GM23338 (cell line): Measurements from ENCODE around the gene MYOZ1. TPM values are rescaled to one million over a fixed set of nuclear protein-coding genes. Genes with fewer than 3 reads are reported as not detected.

Experiments
- EZH2phosphoT487 ChIP-seq: fragments of 200-600 bp; sonication (generic); IDR thresholded peaks from one replicate; pipeline ENCODE4 v1.8.1; 2018; ENCODE audit warnings: antibody characterized with exemption; ENCODE audit not compliant: unreplicated experiment
- POLR2AphosphoS5 ChIP-seq: IDR thresholded peaks from 2 replicates; pipeline ENCODE4 v1.6.1; 2016; ENCODE audit warnings: antibody characterized with exemption, low read depth
- STAT1 ChIP-seq: IDR thresholded peaks from one replicate; pipeline ENCODE4 v1.6.1; 2016; ENCODE audit warnings: antibody characterized with exemption; ENCODE audit not compliant: unreplicated experiment
- ZNF114 ChIP-seq: fragments of 250-450 bp; sonication (Bioruptor Pico); IDR thresholded peaks from 2 replicates; pipeline ENCODE4 v1.5.0; 2020; ENCODE audit warnings: mild to moderate bottlenecking, moderate library complexity
- ZNF331 ChIP-seq: fragments of 250-450 bp; sonication (Bioruptor Pico); IDR thresholded peaks from 2 replicates; pipeline ENCODE4 v1.5.0; 2020; ENCODE audit warnings: low read depth, mild to moderate bottlenecking, moderate library complexity
- polyA plus RNA-seq: library from polyadenylated mRNA; unstranded; fragments of >200 nt; fragmentation: Nextera tagmentation; extraction: Ambion mirVana; gene quantifications from 2 replicates; pipeline ENCODE4 v1.2.1, GENCODE V29; 2016
- total RNA-seq: library from RNA; depleted of rRNA; stranded (reverse); fragments of >200 nt; shearing (Covaris generic); gene quantifications from 2 replicates; pipeline ENCODE4 v1.2.3, GENCODE V29; 2014
- TF ChIP-seq, protein P1 (sequence below): fragments of 250-450 bp; sonication (Bioruptor Pico); IDR thresholded peaks from 2 replicates; pipeline ENCODE4 v1.5.0; 2020; ENCODE audit warnings: mild to moderate bottlenecking, moderate library complexity
- TF ChIP-seq, protein P2 (sequence below): IDR thresholded peaks from one replicate; pipeline ENCODE4 v1.6.1; 2018; ENCODE audit warnings: antibody characterized with exemption; ENCODE audit not compliant: unreplicated experiment

Gene MYOZ1
- total and polyA plus RNA-seq, 2 experiments from 2014 or later = 2.4 to 2.7 TPM

DNA sequence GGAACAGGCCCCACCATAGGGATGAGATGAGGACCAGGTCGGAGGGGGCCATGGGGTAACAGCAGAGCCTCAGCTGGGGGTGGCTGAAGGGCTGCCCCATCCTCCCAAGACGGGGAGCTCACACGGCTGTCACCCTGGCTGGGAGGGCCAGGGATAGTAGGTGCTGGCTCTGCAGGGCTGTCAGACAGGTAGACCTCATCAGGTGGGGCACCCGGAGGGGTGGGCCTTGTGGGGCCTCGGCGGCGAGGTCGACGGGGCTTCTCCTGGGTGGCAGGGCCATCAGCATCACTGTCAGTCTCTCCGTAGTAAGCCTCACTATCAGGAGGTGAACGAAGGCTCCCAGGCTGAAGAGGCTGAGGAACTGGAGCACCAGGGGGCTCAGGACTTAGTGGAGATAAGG, 11.9 kb upstream of the MYOZ1 start (continued):
- TF ChIP-seq, protein P1, sequence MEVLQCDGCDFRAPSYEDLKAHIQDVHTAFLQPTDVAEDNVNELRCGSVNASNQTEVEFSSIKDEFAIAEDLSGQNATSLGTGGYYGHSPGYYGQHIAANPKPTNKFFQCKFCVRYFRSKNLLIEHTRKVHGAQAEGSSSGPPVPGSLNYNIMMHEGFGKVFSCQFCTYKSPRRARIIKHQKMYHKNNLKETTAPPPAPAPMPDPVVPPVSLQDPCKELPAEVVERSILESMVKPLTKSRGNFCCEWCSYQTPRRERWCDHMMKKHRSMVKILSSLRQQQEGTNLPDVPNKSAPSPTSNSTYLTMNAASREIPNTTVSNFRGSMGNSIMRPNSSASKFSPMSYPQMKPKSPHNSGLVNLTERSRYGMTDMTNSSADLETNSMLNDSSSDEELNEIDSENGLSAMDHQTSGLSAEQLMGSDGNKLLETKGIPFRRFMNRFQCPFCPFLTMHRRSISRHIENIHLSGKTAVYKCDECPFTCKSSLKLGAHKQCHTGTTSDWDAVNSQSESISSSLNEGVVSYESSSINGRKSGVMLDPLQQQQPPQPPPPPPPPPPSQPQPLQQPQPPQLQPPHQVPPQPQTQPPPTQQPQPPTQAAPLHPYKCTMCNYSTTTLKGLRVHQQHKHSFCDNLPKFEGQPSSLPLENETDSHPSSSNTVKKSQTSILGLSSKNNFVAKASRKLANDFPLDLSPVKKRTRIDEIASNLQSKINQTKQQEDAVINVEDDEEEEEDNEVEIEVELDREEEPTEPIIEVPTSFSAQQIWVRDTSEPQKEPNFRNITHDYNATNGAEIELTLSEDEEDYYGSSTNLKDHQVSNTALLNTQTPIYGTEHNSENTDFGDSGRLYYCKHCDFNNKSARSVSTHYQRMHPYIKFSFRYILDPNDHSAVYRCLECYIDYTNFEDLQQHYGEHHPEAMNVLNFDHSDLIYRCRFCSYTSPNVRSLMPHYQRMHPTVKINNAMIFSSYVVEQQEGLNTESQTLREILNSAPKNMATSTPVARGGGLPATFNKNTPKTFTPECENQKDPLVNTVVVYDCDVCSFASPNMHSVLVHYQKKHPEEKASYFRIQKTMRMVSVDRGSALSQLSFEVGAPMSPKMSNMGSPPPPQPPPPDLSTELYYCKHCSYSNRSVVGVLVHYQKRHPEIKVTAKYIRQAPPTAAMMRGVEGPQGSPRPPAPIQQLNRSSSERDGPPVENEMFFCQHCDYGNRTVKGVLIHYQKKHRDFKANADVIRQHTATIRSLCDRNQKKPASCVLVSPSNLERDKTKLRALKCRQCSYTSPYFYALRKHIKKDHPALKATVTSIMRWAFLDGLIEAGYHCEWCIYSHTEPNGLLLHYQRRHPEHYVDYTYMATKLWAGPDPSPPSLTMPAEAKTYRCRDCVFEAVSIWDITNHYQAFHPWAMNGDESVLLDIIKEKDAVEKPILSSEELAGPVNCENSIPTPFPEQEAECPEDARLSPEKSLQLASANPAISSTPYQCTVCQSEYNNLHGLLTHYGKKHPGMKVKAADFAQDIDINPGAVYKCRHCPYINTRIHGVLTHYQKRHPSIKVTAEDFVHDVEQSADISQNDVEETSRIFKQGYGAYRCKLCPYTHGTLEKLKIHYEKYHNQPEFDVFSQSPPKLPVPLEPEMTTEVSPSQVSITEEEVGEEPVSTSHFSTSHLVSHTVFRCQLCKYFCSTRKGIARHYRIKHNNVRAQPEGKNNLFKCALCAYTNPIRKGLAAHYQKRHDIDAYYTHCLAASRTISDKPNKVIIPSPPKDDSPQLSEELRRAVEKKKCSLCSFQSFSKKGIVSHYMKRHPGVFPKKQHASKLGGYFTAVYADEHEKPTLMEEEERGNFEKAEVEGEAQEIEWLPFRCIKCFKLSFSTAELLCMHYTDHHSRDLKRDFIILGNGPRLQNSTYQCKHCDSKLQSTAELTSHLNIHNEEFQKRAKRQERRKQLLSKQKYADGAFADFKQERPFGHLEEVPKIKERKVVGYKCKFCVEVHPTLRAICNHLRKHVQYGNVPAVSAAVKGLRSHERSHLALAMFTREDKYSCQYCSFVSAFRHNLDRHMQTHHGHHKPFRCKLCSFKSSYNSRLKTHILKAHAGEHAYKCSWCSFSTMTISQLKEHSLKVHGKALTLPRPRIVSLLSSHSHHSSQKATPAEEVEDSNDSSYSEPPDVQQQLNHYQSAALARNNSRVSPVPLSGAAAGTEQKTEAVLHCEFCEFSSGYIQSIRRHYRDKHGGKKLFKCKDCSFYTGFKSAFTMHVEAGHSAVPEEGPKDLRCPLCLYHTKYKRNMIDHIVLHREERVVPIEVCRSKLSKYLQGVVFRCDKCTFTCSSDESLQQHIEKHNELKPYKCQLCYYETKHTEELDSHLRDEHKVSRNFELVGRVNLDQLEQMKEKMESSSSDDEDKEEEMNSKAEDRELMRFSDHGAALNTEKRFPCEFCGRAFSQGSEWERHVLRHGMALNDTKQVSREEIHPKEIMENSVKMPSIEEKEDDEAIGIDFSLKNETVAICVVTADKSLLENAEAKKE (CRISPR knock-in tag) = no peak
- no peak for TF ChIP-seq ZNF114 (CRISPR knock-in tag)
- TF ChIP-seq EZH2phosphoT487 = no peak
- TF ChIP-seq POLR2AphosphoS5 = no peak
- TF ChIP-seq ZNF331 (CRISPR knock-in tag) = no peak
- no peak for TF ChIP-seq STAT1
- TF ChIP-seq, protein P2, sequence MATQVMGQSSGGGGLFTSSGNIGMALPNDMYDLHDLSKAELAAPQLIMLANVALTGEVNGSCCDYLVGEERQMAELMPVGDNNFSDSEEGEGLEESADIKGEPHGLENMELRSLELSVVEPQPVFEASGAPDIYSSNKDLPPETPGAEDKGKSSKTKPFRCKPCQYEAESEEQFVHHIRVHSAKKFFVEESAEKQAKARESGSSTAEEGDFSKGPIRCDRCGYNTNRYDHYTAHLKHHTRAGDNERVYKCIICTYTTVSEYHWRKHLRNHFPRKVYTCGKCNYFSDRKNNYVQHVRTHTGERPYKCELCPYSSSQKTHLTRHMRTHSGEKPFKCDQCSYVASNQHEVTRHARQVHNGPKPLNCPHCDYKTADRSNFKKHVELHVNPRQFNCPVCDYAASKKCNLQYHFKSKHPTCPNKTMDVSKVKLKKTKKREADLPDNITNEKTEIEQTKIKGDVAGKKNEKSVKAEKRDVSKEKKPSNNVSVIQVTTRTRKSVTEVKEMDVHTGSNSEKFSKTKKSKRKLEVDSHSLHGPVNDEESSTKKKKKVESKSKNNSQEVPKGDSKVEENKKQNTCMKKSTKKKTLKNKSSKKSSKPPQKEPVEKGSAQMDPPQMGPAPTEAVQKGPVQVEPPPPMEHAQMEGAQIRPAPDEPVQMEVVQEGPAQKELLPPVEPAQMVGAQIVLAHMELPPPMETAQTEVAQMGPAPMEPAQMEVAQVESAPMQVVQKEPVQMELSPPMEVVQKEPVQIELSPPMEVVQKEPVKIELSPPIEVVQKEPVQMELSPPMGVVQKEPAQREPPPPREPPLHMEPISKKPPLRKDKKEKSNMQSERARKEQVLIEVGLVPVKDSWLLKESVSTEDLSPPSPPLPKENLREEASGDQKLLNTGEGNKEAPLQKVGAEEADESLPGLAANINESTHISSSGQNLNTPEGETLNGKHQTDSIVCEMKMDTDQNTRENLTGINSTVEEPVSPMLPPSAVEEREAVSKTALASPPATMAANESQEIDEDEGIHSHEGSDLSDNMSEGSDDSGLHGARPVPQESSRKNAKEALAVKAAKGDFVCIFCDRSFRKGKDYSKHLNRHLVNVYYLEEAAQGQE = no peak
